NCI-H1092 treated with DMSO at 0.1 percent for 48 hours (cell line): Measurements from ENCODE around the gene USP28.
"Not testable (repeated sequence)": the region's sequence is repeated elsewhere in the genome, so short reads cannot be mapped to it uniquely, and the experiment has no call there.

Experiments used
- DNase-seq: peaks from one replicate; lab custom pipeline; 2025; lab: John Stamatoyannopoulos, UW

Gene USP28

GRCh38 chr11:113875234-113876073 lies at the start of gene USP28:
Gene USP28 (minus strand): TSS chr11:113875572. CDS start chr11:113875501, 71 bp downstream.
- DNase-seq = peak; percentile 95

DNA sequence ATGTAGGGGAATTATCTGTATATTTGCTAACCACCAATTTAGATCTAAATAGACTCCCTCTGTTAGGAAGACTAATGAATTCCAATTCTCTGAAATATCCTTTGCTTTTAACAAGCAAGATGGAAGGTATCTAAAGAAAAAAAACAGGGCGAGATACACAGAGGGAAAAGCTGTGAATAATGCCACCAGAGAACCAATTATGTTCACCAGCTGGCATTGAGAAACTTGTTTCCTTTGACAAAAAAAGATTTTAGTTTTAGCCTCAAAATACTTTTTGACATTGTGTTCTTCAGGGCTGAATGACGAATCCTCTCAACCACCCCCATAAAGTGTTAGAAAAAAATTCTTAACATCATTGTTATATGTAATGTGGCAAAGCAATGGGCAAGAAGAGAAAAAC lies 48.2 kb upstream of the USP28 start:
- no peak for DNase-seq

- not testable (repeated sequence) for DNase-seq
Observed at GRCh38 chr11:113911491-113911890, 36.1 kb upstream of the USP28 start.

- no peak for DNase-seq
Observed at GRCh38 chr11:113908098-113908497, 32.7 kb upstream of the USP28 start.

- no peak for DNase-seq
Observed at GRCh38 chr11:113907681-113908080, 32.3 kb upstream of the USP28 start.

GRCh38 chr11:113907152-113907551 lies 31.8 kb upstream of the USP28 start:
- DNase-seq = no peak

DNA sequence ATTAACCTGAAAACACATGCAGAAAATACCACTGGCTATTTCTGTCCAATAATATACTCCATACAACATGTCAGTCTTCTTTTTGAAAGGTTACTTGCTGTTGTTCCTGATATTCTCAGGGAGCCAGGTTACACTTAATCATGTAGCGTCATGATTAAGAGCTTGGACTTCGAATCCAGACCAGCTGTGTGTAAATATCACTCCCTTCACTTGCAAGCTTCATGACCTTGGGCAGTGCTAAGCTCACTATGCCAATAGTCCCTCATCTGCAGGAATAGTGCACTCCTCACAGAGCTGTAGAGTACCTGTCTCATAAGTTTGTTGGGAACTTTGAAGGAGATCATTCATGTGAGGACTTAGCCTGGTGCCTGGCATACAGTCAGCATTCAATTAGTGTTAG lies 31.1 kb upstream of the USP28 start:
- no peak for DNase-seq

- peak; percentile 61 for DNase-seq
Observed at GRCh38 chr11:113906038-113906437, 30.7 kb upstream of the USP28 start.

GRCh38 chr11:113904379-113905101 lies 29.2 kb upstream of the USP28 start, which contains the start of gene HTR3B:
Gene HTR3B (plus strand): TSS chr11:113904796. CDS start chr11:113904934, 138 bp downstream.
- DNase-seq = no peak

DNA sequence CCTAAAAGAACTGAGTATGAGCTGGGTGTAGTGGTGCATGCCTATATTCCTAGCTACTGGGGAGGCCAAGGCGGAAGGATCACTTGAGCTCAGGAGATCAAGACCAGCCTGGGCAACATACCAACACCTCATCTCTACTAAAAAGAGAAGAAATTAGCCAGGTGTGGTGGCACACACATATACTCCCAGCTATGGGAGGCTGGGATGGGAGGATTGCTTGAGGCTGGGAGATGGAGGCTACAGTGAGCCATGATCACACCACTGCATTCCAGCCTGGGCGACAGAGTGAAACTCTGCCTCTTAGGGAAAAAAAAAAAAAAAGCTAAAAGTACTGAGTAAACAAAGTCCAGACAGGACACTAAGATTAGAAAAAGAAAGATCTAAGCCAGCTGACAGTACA lies 25.8 kb upstream of the USP28 start:
- no peak for DNase-seq

DNA sequence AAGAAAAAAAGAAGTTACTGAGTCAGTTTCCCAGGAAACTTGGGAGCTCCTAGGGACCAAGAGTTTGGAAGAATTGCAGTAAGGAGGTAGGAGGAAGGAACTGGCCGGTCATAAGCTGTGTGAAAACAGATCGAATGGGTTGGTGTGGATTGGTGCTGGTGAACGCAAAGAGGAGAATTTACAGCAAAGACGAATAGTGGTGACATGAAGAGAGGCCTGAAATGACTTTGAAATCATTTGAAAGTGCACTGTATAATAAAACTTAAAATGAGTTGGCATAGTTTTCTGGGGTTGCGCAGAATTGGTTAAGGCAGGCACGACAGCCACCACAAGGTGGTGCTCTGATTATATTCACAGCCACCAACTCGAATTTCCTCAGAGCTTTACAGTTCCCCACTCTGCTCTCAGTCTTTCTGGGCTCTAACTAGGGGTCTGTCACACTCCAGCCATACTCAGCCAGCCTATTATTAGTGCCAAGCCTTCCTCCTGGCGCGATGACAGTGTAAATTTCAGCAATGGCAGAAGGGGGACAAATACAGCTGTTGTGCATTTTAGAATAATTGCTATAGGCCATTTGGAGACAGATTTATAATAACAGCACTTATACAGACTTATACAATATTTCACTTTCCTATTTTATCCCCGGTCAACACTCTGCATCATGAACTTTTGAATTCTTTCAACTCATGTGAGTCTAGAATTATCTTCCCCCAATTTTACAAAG lies 20.9 kb upstream of the USP28 start:
- DNase-seq = peak; percentile 82

- DNase-seq = peak; percentile 32
Observed at GRCh38 chr11:113895367-113896155, 20.2 kb upstream of the USP28 start.

DNA sequence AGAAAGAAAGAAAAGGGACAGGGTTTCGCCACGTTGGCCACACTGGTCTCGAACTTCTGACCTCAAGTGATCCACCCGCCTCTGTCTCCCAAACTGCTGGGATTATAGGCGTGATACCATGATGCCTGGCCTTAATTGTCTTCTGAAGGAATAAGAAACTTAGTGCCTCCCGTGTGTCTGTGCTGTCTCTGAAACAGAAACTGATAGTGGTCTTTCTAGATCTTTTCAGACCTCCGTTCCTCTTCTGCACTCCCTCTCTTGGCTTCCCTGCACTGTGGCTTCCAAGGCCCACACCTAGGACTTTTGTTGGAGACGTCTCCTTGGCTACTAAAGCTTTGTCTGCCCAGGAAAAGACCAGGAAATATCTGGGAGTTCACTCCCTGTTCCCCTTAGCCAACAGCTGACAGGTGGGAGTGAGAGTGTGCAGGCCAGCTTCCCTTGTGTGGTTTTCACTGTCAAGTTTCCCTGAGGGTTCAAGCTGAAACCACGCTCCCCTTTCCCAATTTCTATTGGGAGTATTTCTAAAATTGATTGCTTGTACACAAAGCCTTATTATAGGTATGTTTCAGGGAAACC lies 19.1 kb upstream of the USP28 start:
- DNase-seq = no peak

- DNase-seq = no peak
Observed at GRCh38 chr11:113888848-113889247, 13.5 kb upstream of the USP28 start.

DNA sequence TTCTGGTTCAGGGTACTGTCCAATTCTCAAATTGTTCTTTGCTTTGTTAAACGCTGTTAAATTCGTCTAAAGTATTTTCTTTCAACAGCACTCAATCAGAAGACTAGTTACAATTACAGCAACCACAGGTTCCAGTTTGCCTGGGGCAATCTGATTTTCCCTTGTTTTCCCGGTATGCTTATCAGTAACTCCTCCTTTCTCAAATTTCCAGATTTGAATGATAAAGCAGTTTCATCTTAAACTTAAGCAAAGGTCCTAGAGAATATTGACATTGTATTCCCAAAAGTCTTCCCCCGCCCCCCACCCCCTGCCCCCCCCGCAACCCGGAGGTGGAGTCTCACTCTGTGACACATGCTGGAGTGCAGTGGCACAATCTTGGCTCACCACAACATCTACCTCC lies 10.5 kb upstream of the USP28 start:
- DNase-seq = no peak

GRCh38 chr11:113884361-113884836 lies 9.0 kb upstream of the USP28 start:
- DNase-seq = no peak

DNA sequence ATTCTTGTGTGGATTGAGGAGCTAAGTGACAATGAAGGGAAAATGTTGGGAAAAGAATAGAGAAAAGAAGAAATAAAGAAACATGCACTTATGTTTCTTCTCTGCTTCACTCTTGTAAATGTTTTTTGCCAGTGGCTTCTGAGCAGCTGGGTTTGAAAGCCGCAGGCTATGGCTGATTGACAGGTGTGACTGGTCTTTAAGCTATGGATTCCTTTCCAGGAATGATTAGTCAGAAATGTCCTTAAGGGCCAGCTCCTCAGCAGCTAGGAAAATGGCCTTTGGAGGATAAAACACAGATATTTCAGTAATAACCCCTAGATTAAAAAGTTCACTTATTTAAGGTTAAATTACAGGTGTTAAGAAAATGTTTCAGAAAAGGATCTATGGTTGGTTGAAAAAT lies 6.5 kb upstream of the USP28 start:
- DNase-seq = no peak

DNA sequence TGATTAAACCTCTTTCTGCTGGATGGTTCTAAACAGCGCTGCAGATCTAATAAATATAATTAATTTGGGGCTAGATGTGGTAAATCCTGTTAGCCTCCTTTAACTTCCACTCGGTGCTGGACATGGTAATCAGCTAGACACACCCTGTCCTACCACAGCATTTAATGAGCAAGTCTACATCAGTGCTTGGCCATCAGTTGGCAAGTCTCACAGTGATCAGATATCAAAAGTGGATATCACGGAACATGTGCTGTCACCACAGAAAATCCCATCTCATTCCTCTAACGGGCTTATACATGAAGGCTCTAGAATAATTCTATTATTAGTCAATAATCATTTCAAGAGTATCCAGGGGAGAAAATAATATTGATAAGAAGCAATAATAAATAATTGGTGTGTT lies 5.6 kb upstream of the USP28 start:
- DNase-seq = no peak

DNA sequence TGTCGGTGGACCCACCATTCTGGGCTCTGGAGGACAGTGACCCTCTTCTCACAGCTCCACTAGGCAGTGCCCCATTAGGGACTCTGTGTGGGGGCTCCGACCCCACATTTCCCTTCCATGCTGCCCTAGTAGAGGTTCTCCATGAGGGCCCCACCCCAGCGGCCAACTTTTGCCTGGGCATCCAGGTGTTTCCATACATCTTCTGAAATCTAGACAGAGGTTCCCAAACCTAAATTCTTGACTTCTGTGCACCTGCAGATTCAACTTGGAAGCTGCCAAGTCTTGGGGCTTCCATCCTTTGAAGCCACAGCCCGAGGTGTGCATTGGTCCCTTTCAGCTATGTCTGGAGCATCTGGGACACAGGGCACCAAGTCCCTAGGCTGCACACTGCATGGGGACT lies 4.1 kb upstream of the USP28 start:
- not testable (repeated sequence) for DNase-seq

DNA sequence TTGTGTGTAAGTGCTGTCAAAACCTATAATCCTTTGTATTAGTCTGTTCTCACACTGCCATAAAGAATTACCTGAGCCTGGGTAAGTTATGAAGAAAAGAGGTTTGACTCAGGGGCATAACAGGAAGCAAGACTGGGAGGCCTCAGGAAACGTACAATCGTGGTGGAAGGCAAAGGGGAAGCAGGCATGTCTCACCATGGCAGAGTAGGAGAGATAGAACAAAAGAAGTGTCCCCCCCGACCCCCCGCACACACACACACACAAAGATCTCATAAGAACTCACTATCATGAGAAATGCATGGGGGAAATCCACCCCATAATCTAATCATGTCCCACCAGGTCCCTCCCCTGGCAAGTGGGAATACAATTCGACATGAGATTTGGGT lies 2.3 kb upstream of the USP28 start:
- DNase-seq = no peak
